Measurements from ENCODE around the gene M6PR. TPM values are rescaled to one million over a fixed set of nuclear protein-coding genes. Genes with fewer than 3 reads are reported as not detected.
A peak's percentile ranks its signal among the peaks of the same experiment; 100 is the strongest.
"Not testable (repeated sequence)": the region's sequence is repeated elsewhere in the genome, so short reads cannot be mapped to it uniquely, and the experiment has no call there.

Gene M6PR
- total RNA-seq, 3 donors from 2014 or later: 192 to 217 (median 203) TPM

DNA sequence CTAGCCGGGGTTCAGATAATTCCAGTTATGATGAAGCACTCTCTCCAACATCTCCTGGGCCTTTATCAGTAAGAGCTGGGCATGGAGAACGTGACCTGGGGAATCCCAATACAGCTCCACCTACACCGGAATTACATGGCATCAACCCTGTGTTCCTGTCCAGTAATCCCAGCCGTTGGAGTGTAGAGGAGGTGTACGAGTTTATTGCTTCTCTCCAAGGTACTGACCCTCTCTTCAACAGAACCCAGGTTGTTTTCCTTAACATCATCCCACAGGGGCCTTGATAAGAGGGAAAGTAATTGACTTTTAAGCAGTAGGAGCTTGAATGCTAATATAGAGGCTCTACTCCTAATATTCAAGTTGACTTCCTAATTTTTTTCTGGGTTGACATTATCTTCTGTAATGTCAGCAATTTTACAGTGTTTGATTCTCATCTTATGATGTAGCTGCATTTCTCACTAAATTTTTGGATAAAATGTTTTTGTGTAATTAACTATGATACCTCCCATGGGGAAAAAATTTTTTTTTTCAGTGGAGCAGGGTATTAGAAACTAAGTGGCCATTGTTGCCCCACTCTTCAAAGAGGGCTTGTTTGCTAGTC lies 11.5 kb downstream of the M6PR start:
- not testable (repeated sequence) for ATAC-seq; H3K9me3 Mint-ChIP-seq; H3K4me1 Mint-ChIP-seq (ENCODE audit: low read depth); H3K4me3 Mint-ChIP-seq; DNase-seq; H3K27me3 Mint-ChIP-seq (ENCODE audit: low read depth)
- peaks cover 43% of the 10 kb centered on the region for H3K36me3 Mint-ChIP-seq (ENCODE audit: insufficient read depth)

DNA sequence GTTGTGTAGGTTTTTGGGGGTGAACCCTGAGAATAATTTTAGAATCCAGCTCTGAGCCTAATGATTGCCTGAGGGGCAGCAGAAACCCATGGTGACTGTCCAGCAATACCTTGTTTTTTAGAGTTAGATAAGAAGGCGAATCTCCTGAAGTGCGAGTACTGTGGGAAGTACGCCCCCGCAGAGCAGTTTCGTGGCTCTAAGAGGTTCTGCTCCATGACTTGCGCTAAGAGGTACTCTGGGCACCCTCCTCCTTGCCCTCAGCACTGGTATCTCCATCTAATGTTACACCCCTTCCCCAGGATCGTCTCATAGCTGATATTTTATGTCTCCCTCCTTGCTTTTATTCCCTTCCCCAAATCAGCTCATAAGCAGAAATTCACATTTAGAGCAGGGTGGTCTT lies 12.7 kb downstream of the M6PR start:
- Mint-ChIP-seq H3K36me3 (ENCODE audit: insufficient read depth) (peaks cover 40% of the 10 kb centered on the region), H3K9me3 (no peaks in the 10 kb centered on the region), H3K4me1 (ENCODE audit: low read depth) (no peaks in the 10 kb centered on the region), H3K27me3 (ENCODE audit: low read depth) (no peaks in the 10 kb centered on the region), H3K4me3 (no peak overlapping the region)
- DNase-seq (no peak), ATAC-seq (no peak)

DNA sequence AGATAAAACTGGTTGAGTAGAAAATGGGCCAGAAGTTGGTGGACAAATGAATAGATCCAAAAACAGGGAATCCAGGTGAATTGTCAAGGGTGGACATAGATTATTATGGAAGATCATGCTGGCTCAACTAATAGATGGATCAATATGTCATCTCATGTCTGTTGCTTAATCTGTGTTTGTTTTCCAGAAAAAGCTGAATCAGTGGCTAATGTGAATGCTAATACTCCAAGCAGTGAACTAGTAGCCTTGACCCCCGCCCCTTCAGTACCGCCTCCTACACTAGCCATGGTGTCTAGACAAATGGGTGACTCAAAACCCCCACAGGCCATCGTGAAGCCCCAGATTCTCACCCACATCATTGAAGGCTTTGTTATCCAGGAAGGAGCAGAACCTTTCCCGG lies 15.4 kb downstream of the M6PR start:
- ATAC-seq; H3K4me1 Mint-ChIP-seq (ENCODE audit: low read depth); DNase-seq; H3K27me3 Mint-ChIP-seq (ENCODE audit: low read depth); H3K9me3 Mint-ChIP-seq; H3K4me3 Mint-ChIP-seq: not testable (repeated sequence)
- peaks cover 43% of the 10 kb centered on the region for H3K36me3 Mint-ChIP-seq (ENCODE audit: insufficient read depth)

DNA sequence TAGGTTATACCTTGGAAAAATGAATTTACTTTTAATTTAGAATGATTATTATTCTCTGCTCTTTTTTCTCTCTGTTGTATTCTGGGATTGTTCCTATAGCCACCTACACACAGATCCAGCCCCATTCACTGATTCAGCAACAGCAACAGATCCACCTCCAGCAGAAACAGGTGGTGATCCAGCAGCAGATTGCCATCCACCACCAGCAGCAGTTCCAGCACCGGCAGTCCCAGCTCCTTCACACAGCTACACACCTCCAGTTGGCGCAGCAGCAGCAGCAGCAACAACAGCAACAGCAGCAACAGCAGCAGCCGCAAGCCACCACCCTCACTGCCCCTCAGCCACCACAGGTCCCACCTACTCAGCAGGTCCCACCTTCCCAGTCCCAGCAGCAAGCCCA lies 17.0 kb downstream of the M6PR start:
- not testable (repeated sequence) for H3K4me1 Mint-ChIP-seq (ENCODE audit: low read depth); H3K27me3 Mint-ChIP-seq (ENCODE audit: low read depth); ATAC-seq; H3K4me3 Mint-ChIP-seq; DNase-seq; H3K9me3 Mint-ChIP-seq
- H3K36me3 Mint-ChIP-seq (ENCODE audit: insufficient read depth): peaks cover 38% of the 10 kb centered on the region

DNA sequence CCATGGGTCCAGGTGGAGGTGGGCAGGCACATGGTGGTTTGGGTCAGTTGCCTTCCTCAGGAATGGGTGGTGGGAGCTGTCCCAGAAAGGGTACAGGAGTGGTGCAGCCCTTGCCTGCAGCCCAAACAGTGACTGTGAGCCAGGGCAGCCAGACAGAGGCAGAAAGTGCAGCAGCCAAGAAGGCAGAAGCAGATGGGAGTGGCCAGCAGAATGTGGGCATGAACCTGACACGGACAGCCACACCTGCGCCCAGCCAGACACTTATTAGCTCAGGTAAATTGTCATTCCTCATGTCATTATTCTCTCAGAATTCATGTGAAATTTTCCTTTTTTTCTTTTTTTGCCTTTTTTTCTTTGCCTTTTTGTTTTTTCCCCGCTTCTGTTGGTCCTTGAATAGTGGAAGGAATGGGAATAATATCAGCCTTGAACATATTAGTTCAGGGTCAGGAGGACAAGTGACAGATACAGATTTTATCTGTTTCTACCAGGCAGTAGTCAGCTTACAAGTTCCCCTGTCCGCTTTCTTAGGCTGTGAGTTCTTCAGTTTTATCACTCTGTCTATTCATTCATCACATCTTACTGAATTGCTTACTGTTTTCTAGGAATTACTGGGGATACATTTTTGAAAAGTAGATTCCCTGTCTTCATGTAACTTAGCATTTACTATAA lies 18.7 kb downstream of the M6PR start:
- H3K36me3 Mint-ChIP-seq (ENCODE audit: insufficient read depth): peaks cover 29% of the 10 kb centered on the region
- not testable (repeated sequence) for H3K27me3 Mint-ChIP-seq (ENCODE audit: low read depth); H3K4me1 Mint-ChIP-seq (ENCODE audit: low read depth); H3K4me3 Mint-ChIP-seq; ATAC-seq; H3K9me3 Mint-ChIP-seq; DNase-seq

DNA sequence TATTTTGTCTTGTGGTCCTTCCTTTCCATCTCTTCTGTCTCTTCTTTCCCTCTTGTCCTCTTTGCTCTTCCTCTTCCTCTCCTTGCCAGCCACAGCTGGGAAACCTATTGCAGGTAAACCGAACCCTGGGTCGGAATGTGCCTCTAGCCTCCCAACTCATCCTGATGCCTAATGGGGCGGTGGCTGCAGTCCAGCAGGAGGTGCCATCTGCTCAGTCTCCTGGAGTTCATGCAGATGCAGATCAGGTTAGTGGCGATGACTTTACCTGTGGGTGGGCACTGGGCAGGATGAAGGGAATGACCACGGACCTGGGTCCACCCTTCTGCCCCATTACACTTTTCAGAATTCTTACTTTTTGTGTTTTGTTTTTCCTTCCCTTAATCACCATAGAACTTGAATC lies 26.9 kb downstream of the M6PR start:
- Mint-ChIP-seq H3K27me3 (ENCODE audit: low read depth) (no peaks in the 10 kb centered on the region), H3K4me3 (no peak overlapping the region), H3K36me3 (ENCODE audit: insufficient read depth) (peaks cover 27% of the 10 kb centered on the region), H3K4me1 (ENCODE audit: low read depth) (no peaks in the 10 kb centered on the region), H3K9me3 (no peaks in the 10 kb centered on the region)
- ATAC-seq (no peak), DNase-seq (no peak)

DNA sequence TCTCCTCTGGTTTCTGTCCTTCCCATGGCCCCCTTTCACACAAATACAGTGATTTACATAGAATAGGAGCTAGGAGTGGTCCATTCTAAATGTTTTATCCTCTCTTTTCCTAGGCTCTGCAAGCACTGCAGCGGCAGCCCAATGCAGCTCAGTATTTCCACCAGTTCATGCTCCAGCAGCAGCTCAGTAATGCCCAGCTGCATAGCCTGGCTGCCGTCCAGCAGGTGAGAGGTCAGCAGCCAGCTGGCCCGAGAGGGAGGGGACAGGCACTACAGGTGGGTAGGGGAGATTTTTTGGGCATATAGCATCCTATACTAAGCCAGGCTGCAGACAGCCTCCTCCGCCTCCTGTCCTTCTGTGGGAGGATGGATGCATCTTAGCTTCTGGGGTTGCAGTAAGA lies 29.8 kb downstream of the M6PR start:
- peaks cover 26% of the 10 kb centered on the region for H3K36me3 Mint-ChIP-seq (ENCODE audit: insufficient read depth)
- not testable (repeated sequence) for ATAC-seq

DNA sequence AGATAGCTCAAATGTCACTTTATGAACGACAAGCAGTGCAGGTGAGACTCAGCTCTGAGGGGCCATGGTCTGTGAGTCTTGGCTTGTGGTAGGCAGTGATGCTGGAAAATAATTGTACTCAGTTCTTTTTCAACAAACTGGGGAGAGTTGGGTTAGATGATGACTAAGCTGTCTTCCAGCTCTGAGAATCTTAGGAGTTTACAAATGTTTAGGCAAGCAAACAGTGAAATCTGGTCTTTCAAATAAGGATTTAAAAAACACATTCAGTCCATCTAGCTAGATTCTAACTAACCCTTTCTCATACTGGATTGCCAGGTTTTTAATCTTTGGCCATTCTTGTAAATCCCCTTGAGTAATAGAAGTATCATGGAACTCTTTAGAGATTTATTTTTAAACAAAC lies 31.7 kb downstream of the M6PR start:
- H3K4me3 Mint-ChIP-seq: no peak overlapping the region
- ATAC-seq: no peak
- no peak for DNase-seq
- H3K9me3 Mint-ChIP-seq: no peaks in the 10 kb centered on the region
- no peaks in the 10 kb centered on the region for H3K27me3 Mint-ChIP-seq (ENCODE audit: low read depth)
- peaks cover 14% of the 10 kb centered on the region for H3K4me1 Mint-ChIP-seq (ENCODE audit: low read depth)
- peaks cover 18% of the 10 kb centered on the region for H3K36me3 Mint-ChIP-seq (ENCODE audit: insufficient read depth)

More for the DNA sequence above, 29.8 kb downstream of the M6PR start:
- H3K27me3 Mint-ChIP-seq (ENCODE audit: low read depth); H3K4me1 Mint-ChIP-seq (ENCODE audit: low read depth); H3K4me3 Mint-ChIP-seq; DNase-seq; H3K9me3 Mint-ChIP-seq: not testable (repeated sequence)

DNA sequence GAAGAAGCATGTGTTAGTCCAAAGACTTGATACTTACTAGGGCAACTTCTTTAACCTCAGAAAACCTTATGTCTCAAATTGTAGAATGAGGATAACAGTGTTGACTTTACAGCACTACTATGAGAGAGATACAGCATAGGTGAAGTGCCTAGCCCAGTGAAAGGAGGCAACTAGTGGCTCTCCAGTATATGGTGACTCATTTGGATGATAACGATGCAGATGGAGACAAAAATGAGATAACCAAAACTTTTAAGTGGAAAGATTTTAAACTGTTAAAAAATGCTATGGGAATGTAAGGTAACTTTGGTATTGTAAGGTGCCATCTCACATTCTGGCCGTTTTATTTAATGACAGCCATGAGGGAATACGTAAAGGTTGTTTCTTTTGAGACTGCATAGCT lies 32.4 kb downstream of the M6PR start:
- DNase-seq (no peak), ATAC-seq (no peak)
- Mint-ChIP-seq H3K27me3 (ENCODE audit: low read depth) (no peaks in the 10 kb centered on the region), H3K36me3 (ENCODE audit: insufficient read depth) (peaks cover 12% of the 10 kb centered on the region), H3K9me3 (no peaks in the 10 kb centered on the region), H3K4me3 (no peak overlapping the region), H3K4me1 (ENCODE audit: low read depth) (peaks cover 15% of the 10 kb centered on the region)

DNA sequence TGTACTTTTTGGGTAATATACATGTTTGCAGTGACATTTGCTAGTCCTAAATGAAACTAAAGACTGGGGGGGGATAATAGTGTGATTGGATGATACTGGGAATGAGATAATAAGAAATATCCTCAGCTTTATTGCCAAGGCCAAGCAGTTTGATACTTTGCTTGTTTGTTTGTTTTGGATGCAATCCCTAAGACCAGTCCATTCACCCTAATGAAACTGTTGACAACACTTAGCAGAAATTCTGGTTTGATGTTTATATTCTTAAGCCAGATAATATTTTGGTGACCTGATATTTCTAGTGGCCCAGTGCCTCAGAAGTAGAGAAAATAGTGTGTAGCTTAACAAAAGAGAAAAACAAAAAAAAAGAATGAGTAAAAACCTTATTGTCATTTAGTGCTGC lies 33.3 kb downstream of the M6PR start:
- Mint-ChIP-seq H3K27me3 (ENCODE audit: low read depth) (no peaks in the 10 kb centered on the region), H3K4me1 (ENCODE audit: low read depth) (peaks cover 15% of the 10 kb centered on the region), H3K9me3 (no peaks in the 10 kb centered on the region), H3K4me3 (no peak overlapping the region), H3K36me3 (ENCODE audit: insufficient read depth) (peaks cover 8% of the 10 kb centered on the region)
- ATAC-seq (no peak), DNase-seq (no peak)

DNA sequence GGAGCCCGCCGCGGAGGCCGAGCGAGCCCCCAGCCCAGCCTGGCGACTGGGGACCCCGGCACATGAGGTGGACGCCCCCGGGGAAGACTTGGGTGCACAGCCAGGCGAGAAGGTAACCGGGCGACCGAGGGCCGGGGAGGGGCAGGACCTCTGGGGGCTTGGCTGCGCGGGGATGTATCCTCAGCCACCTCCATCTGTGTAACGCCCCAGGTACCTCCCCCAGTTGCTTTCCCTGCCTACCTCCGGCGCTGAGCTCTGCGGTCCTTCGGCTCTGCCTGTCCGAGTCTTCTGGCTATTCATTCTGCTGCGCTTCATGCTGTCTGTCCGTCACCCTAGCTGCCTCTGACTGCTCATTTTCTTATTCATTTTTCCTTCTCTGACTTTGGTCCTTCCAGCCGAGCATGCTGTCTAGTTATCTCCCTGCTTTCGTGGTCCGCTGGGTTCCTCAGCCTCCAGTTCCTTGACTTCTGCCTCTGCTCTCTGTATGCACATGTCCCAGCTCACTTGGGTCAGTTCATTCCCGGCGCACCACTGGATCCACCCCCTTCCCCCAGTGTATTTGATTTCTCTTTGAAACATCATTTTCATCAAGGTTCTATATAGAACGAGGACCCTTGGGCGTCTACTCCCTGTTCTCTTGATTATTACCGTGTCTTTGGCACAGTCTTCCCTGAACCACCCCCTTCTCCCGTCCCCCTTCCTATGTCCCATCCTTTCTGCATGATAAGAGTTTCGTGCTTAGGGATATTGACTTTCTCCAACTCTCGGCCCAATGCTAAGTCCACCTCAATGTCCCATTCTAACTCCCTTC lies 34.5 kb downstream of the M6PR start:
- H3K36me3 Mint-ChIP-seq (ENCODE audit: insufficient read depth): peaks cover 4% of the 10 kb centered on the region
- no peak overlapping the region for H3K4me3 Mint-ChIP-seq
- H3K27me3 Mint-ChIP-seq (ENCODE audit: low read depth): no peaks in the 10 kb centered on the region
- no peaks in the 10 kb centered on the region for H3K9me3 Mint-ChIP-seq
- H3K4me1 Mint-ChIP-seq (ENCODE audit: low read depth): peaks cover 15% of the 10 kb centered on the region
- ATAC-seq: peak; percentile 89 to 94
- DNase-seq: peak; percentile 41

DNA sequence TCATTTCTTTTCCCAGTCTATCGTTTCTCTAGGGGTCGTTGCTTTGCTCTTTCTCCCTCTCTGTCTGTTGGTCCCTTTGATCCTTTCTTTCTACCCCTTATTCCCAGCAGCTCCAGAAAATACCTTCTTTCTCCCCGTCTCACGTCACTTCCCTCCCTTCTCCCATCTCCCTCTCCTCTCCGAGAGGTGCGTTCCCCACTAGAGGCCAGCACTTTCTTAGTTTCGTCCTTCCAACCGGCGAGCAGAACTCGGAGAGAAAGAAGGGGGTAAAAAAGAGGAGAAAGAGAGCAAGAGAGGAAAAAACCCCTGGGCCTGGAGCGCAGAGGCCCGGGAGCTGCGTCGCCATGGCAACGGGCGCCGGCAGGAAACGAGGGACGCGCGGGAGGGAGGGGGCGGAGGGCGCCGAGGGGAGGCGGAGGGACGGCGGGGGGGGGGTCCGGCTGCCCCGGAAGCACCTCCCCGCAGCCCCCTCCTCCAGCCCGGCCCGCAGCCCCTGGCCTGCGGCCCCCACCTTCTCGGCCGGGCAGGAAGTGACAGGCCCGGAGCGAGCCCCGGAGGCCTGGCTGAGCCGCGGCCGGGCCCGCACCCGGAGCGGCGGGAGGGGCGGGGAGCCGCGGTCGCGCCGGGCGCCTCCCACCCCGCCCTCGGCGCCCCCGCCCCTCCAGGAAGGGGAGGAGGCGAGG lies 35.3 kb downstream of the M6PR start, which contains the start of gene PHC1:
Gene PHC1 (plus strand): TSS at position 477 of the 683 bp plus-strand sequence. CDS start 3,169 bp downstream, outside the sequence.
- ATAC-seq (peak; percentile 76 to 77), DNase-seq (peak; percentile 76)
- not testable (repeated sequence) for H3K9me3 Mint-ChIP-seq; H3K36me3 Mint-ChIP-seq (ENCODE audit: insufficient read depth); H3K27me3 Mint-ChIP-seq (ENCODE audit: low read depth)
- Mint-ChIP-seq H3K4me3 (peak within 1 kb of the TSS; percentile 88), H3K4me1 (ENCODE audit: low read depth) (peaks cover 15% of the 10 kb centered on the region)

DNA sequence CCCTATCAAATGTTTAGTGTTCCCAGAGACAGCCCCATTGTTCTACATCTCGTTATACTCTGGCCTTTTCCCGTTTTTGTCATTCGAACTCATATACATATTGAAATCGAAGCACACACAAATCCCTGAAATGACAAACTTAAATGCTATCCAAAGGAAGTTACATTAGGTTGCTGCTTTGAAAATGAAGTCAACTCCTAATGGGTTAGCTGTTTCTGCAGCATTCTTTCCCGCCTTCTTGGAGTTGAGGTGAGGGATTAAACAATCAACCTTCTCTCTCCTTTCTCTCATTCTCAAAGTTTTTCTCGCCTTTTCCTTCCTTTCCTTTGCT lies 35.8 kb downstream of the M6PR start:
- DNase-seq (no peak), ATAC-seq (no peak)
- no peaks in the 10 kb centered on the region for H3K9me3 Mint-ChIP-seq
- peaks cover 15% of the 10 kb centered on the region for H3K4me1 Mint-ChIP-seq (ENCODE audit: low read depth)
- H3K4me3 Mint-ChIP-seq: peak overlapping the region; percentile 88
- H3K27me3 Mint-ChIP-seq (ENCODE audit: low read depth): no peaks in the 10 kb centered on the region
- H3K36me3 Mint-ChIP-seq (ENCODE audit: insufficient read depth): peaks cover under 1% of the 10 kb centered on the region

DNA sequence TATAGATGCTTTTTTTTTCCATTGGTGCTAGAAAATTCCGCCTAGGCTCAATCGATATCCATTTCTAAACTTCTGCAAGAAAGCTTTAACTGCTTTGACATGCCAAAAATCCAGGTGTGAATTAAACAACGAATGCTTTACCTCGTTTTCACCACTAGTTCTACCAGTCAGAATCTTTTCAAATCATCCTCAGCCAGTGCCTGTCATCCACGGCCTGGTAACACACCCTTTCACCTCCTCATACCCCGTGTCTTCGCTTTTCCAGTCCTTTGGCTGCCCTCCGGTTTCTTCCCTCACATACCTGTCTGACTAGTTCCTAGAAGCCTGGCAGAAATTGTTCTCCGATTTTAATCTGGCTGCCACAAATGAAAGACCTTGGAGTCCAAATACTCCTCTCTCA lies 36.5 kb downstream of the M6PR start:
- Mint-ChIP-seq H3K4me1 (ENCODE audit: low read depth) (peaks cover 15% of the 10 kb centered on the region), H3K9me3 (no peaks in the 10 kb centered on the region)
- DNase-seq: no peak

More for the DNA sequence above, 36.5 kb downstream of the M6PR start:
- Mint-ChIP-seq H3K4me3 (peak overlapping the region; percentile 88), H3K36me3 (ENCODE audit: insufficient read depth) (no peaks in the 10 kb centered on the region), H3K27me3 (ENCODE audit: low read depth) (no peaks in the 10 kb centered on the region)
- ATAC-seq: no peak
